WI38 (cell line): Measurements from ENCODE around the gene CD84.
"Not testable (repeated sequence)": the region's sequence is repeated elsewhere in the genome, so short reads cannot be mapped to it uniquely, and the experiment has no call there.

ENCODE experiments used
- H3K4me3 ChIP-seq: 2 replicates; pipeline ENCODE4 v1.5.1; 2011; ENCODE audit warnings: low read depth, mild to moderate bottlenecking, control low read depth, low read length
- TF ChIP-seq, protein P1 (sequence below): IDR thresholded peaks from 2 replicates; pipeline ENCODE4 v1.5.1; 2012; ENCODE audit warnings: low read depth, mild to moderate bottlenecking, control low read depth, low read length

CD84 gene

DNA sequence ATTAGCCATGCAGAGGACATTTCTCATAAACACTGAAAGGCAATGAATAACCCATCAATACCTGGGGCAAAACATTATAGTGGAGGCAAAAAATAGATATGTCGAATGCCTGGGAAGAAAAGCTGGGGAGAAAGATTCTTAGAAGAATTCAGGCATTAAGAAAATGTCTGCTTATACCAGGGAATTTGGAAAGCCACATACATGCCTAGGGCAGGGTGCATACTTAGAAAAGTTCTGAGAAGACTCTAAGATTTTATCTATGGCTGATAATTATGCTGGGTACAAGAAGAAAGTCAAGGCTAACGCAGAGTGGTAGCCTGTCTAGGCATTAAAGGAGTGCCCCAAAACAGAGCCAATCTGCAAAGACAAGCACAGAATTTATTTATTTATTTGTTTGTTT lies 74.6 kb downstream of the CD84 start:
- H3K4me3 ChIP-seq = no peak overlapping the region
- TF ChIP-seq, protein P1, sequence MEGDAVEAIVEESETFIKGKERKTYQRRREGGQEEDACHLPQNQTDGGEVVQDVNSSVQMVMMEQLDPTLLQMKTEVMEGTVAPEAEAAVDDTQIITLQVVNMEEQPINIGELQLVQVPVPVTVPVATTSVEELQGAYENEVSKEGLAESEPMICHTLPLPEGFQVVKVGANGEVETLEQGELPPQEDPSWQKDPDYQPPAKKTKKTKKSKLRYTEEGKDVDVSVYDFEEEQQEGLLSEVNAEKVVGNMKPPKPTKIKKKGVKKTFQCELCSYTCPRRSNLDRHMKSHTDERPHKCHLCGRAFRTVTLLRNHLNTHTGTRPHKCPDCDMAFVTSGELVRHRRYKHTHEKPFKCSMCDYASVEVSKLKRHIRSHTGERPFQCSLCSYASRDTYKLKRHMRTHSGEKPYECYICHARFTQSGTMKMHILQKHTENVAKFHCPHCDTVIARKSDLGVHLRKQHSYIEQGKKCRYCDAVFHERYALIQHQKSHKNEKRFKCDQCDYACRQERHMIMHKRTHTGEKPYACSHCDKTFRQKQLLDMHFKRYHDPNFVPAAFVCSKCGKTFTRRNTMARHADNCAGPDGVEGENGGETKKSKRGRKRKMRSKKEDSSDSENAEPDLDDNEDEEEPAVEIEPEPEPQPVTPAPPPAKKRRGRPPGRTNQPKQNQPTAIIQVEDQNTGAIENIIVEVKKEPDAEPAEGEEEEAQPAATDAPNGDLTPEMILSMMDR = no peak

DNA sequence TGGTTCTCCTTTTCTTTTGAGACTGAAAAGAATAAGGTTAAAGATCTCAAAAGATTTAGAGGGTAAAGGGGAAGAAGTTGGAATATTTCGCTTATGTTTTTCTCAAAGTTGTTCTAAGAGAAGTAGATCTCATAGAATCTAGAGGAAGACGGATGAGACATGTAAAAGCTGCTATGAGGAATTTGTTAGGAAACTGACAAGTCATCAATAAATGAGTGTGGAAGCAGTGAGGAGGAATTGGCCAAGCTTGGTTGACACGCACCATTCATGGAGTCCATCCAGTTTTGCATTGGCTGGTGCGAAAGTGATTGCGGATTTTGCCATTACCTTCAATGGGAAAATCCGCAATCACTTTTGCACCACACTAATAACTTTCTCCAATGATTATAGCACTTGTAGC lies 76.2 kb downstream of the CD84 start:
- TF ChIP-seq, protein P1 = no peak
- no peak overlapping the region for H3K4me3 ChIP-seq

DNA sequence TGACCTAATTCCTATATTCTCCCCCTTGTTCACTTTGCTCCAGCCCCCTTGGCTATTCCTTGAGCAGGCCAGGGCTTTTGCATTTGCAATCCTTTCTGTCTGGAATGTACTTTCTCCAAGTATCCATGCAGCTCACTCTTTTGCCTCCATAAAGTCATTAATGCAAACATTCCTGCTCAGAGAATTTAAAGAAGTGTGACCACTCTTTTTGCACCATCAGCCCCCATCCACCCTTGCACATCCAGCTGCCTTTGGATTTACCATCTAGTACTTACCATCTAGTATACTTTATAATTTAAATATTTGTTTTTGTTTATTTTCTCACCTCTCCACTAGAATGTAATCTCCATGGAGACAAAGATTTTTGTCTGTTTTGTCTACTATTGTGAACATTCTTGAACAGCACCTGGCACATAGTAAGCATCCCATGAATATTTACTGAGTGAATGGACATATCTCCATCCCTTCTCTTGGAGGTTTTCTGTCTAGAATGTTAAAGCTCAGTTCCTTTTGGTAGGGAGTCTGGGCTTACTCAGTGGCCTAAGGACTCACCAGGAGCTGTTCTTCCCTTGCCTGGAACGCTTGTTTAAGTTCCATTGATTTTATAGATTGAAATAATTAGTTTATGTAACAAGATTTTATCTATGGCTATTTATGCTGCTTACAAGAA lies 78.8 kb downstream of the CD84 start:
- TF ChIP-seq, protein P1 = no peak
- H3K4me3 ChIP-seq = no peak overlapping the region

DNA sequence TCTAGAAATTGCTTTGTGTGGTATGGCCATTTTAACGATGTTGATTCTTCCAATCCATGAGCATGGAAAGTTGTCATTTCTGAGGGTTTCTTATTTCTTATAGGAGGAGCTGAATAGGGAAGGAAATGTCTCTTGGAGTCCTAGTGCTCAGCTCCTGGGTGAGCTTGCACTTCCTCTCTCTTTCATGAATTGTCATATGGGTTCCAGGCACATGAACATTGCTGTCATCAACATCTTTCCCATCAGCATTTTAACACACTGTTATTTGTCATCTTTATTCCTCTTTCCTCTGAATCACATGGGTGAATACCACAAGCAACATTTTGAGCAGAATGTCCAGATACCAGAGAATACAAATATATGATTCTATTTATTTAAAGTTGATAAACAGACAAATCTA lies 79.7 kb downstream of the CD84 start:
- no peak overlapping the region for H3K4me3 ChIP-seq
- TF ChIP-seq, protein P1 = no peak

DNA sequence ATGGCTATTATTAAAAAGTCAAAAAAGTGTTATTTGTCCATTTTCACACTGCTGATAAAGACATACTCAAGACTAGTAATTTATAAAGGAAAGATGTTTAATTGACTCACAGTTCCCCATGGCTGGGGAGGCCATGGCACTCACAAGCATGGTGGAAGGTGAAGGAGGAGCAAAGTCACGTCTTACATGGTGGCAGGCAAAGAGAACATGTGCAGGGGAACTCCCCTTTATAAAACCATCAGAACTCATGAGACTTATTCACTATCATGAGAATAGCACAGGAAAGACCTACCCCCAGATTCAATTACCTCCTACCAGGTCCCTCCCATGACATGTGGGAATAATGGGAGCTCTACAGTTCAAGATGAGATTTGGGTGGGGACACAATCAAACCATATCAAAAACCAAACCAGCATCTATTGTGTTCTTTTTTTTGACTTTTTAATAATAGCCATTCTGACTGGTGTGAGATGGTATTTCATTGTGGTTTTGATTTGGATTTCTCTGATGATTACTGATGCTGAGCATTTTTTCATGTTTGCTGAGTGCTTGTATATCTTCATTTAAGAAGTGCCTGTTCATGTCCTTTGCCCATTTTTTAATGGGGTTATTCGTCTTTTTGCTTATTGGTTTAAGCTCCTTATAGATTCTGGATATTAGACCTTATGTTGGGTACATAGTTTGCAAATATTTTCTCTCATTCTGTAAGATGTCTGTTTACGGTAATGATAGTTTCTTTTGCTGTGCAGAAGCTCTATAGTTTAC lies 80.8 kb downstream of the CD84 start:
- not testable (repeated sequence) for H3K4me3 ChIP-seq

DNA sequence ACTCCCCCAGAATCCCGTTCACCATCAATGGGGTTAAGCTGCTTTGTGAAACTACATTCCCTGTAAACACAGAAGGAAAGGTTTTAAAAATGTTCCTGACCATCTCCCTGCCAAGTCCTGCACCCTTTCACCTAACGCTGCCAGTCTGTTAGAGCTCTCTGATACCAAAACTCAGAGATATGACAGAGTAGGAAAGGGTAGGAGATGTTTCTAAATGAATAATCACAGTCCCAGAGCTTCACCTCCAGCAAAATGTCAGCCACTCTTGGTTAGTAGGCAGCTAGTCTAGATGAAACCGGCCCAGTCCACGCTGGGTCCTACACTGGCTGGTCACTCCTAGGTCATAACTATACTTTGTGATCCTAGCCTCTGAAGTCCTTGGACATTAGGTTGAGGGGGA lies 83.0 kb downstream of the CD84 start:
- TF ChIP-seq, protein P1 = no peak
- H3K4me3 ChIP-seq = no peak overlapping the region

DNA sequence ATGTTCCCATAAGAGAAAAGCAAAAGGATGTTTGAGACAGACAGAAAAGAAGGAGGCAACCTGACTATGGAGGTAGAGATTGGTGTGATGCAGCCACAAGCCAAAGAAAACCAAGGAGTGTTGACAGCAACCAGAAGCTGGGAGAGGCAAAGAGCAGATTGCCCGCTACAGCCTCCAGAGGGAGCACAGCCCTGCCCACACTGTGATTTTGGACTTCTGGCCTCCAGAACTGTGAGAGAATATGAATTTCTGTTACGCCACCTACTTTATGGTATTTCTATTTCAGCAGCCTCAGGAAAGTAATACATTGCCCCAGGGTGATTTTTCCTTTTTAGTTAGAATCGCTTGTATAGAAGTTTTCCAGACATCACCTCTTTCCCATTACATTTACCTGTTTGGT lies 84.7 kb downstream of the CD84 start:
- TF ChIP-seq, protein P1 = no peak
- no peak overlapping the region for H3K4me3 ChIP-seq
